Naive thymus-derived CD8-positive, alpha-beta T cell (primary cell): ENCODE data around the gene RAPGEF5. TPM values are rescaled to one million over a fixed set of nuclear protein-coding genes. Genes with fewer than 3 reads are reported as not detected.

Experiments used
- ATAC-seq, 2 donors: fragments of 150-1000 bp; cut with Tn5 transposase in 1 of 2; sonication (Bioruptor Pico), chemical (Tn5 transposase) in 1 of 2; 1 replicate in 1 of 2; 2 replicates in 1 of 2; pipeline ENCODE4 v1.10.0; 2021; ENCODE audit warnings: mild to moderate bottlenecking in 2 of 2, moderate library complexity in 2 of 2
- POLR2A ChIA-PET: fragments of 350-600 bp; sonication (Branson Sonifier 250); formaldehyde crosslinking; loops from one replicate; lab custom pipeline; 2021; ENCODE audit warnings: antibody characterized with exemption; lab: Charles Lee
- DNase-seq, 10 donors: peaks; one replicate each; pipeline versions ENCODE4 v3.0.0 to v3.0.0-alpha.2; 2020 to 2022
- H3K27ac Mint-ChIP-seq, 10 donors: one replicate each; pipeline ENCODE4 v1.8.0; 2020 to 2022; ENCODE audit warnings: mild to moderate bottlenecking in 10 of 10, mixed read lengths in 10 of 10, moderate library complexity in 4 of 10, inconsistent platforms in 1 of 10
- H3K27me3 Mint-ChIP-seq, 5 donors: one replicate each; pipeline ENCODE4 v1.8.0; 2021 to 2022; ENCODE audit warnings: mixed read lengths in 5 of 5
- H3K36me3 Mint-ChIP-seq, 3 donors: one replicate each; pipeline ENCODE4 v1.8.0; 2020 to 2022; ENCODE audit warnings: mixed read lengths in 3 of 3, mild to moderate bottlenecking in 2 of 3, inconsistent platforms in 1 of 3
- H3K4me1 Mint-ChIP-seq, 4 donors: one replicate each; pipeline ENCODE4 v1.8.0; 2021 to 2022; ENCODE audit warnings: mixed read lengths in 4 of 4
- H3K4me3 Mint-ChIP-seq, 10 donors: one replicate each; pipeline ENCODE4 v1.8.0; 2020 to 2022; ENCODE audit warnings: mild to moderate bottlenecking in 10 of 10, mixed read lengths in 10 of 10, moderate library complexity in 6 of 10, inconsistent platforms in 1 of 10
- H3K9me3 Mint-ChIP-seq, 9 donors: one replicate each; pipeline ENCODE4 v1.8.0; 2020 to 2022; ENCODE audit warnings: mixed read lengths in 9 of 9, mild to moderate bottlenecking in 3 of 9, inconsistent platforms in 1 of 9, moderate library complexity in 1 of 9
- polyA plus RNA-seq, 3 donors: library from polyadenylated mRNA; unstranded; fragments of 300-500 nt; fragmentation: Illumina TruSeq; gene quantifications; one replicate each; pipeline ENCODE4 v1.2.3, GENCODE V29; 2021
- total RNA-seq, 8 experiments: library from RNA in 2 of 8; stranded (reverse) in 2 of 8; gene quantifications; one replicate each; pipeline ENCODE4 v1.2.3 and lab custom pipeline; 2021 to 2026

Gene RAPGEF5
- total and polyA plus RNA-seq, 5 experiments from 2014 or later, result not detected

GRCh38 chr7:22352887-22353286 lies 4.1 kb downstream of the RAPGEF5 start:
- DNase-seq, result no peak
- no peak overlapping the region for H3K27ac Mint-ChIP-seq
- no peak for ATAC-seq
- H3K4me1 Mint-ChIP-seq, result peaks cover 1 to 23% (median 8%) of the 10 kb centered on the region in 4 donors
- peaks cover 0 to 19% (median 3%) of the 10 kb centered on the region in 9 donors for H3K9me3 Mint-ChIP-seq
- H3K36me3 Mint-ChIP-seq, result peaks cover 0 to 15% (median 2%) of the 10 kb centered on the region in 3 donors
- no peak overlapping the region for H3K4me3 Mint-ChIP-seq
- H3K27me3 Mint-ChIP-seq, result peaks cover 18 to 43% (median 30%) of the 10 kb centered on the region in 5 donors
- POLR2A ChIA-PET, result no interaction called here

- H3K27me3 Mint-ChIP-seq, result peaks cover 12 to 34% (median 24%) of the 10 kb centered on the region in 5 donors
- peaks cover 0 to 19% (median 3%) of the 10 kb centered on the region in 9 donors for H3K9me3 Mint-ChIP-seq
- ATAC-seq (no peak), DNase-seq (no peak)
- POLR2A ChIA-PET, result no interaction called here
- peaks cover 0 to 17% (median 5%) of the 10 kb centered on the region in 4 donors for H3K4me1 Mint-ChIP-seq
- no peak overlapping the region for H3K27ac Mint-ChIP-seq
- H3K4me3 Mint-ChIP-seq, result no peak overlapping the region
- peaks cover 0 to 15% (median 0%) of the 10 kb centered on the region in 3 donors for H3K36me3 Mint-ChIP-seq
These were observed 5.1 kb downstream of the RAPGEF5 start for GRCh38 chr7:22351878-22352277.

- Mint-ChIP-seq H3K4me1 (peaks cover 0 to 17% (median 5%) of the 10 kb centered on the region in 4 donors), H3K27me3 (peaks cover 12 to 38% (median 26%) of the 10 kb centered on the region in 5 donors), H3K9me3 (peaks cover 0 to 19% (median 3%) of the 10 kb centered on the region in 9 donors), H3K27ac (no peak overlapping the region), H3K36me3 (peaks cover 0 to 15% (median 0%) of the 10 kb centered on the region in 3 donors), H3K4me3 (no peak overlapping the region)
- DNase-seq (no peak), ATAC-seq (no peak)
- POLR2A ChIA-PET, result no interaction called here
These were observed 5.6 kb downstream of the RAPGEF5 start for GRCh38 chr7:22351329-22351692.

- Mint-ChIP-seq H3K4me3 (no peak overlapping the region), H3K27me3 (peaks cover 8 to 40% (median 22%) of the 10 kb centered on the region in 5 donors)
- POLR2A ChIA-PET, result no interaction called here
These were observed 6.3 kb downstream of the RAPGEF5 start for GRCh38 chr7:22350466-22351328.

GRCh38 chr7:22348379-22348778 lies 8.6 kb downstream of the RAPGEF5 start:
- H3K27ac Mint-ChIP-seq, result no peak overlapping the region

More at GRCh38 chr7:22350466-22351328, 6.3 kb downstream of the RAPGEF5 start:
- Mint-ChIP-seq H3K9me3 (peaks cover 0 to 19% (median 3%) of the 10 kb centered on the region in 9 donors), H3K36me3 (peaks cover 0 to 15% (median 0%) of the 10 kb centered on the region in 3 donors), H3K4me1 (peaks cover 0 to 12% (median under 1%) of the 10 kb centered on the region in 4 donors), H3K27ac (no peak overlapping the region)
- ATAC-seq (no peak), DNase-seq (no peak)

GRCh38 chr7:22346383-22347107 lies 10.4 kb downstream of the RAPGEF5 start:
- H3K27ac Mint-ChIP-seq, result no peak overlapping the region
- DNase-seq, result no peak
- H3K4me1 Mint-ChIP-seq, result peaks cover 0 to 8% (median 0%) of the 10 kb centered on the region in 4 donors
- H3K36me3 Mint-ChIP-seq, result no peaks in the 10 kb centered on the region
- peaks cover 1 to 15% (median 6%) of the 10 kb centered on the region in 5 donors for H3K27me3 Mint-ChIP-seq
- ATAC-seq, result no peak
- POLR2A ChIA-PET, result no interaction called here
- no peak overlapping the region for H3K4me3 Mint-ChIP-seq
- H3K9me3 Mint-ChIP-seq, result no peaks in the 10 kb centered on the region

More at GRCh38 chr7:22348379-22348778, 8.6 kb downstream of the RAPGEF5 start:
- no peak for ATAC-seq
- no peak for DNase-seq
- POLR2A ChIA-PET, result no interaction called here
- Mint-ChIP-seq H3K4me3 (no peak overlapping the region), H3K4me1 (peaks cover 0 to 8% (median 0%) of the 10 kb centered on the region in 4 donors), H3K9me3 (peaks cover 0 to 6% (median 1%) of the 10 kb centered on the region in 9 donors), H3K36me3 (peaks cover 0 to 4% (median 0%) of the 10 kb centered on the region in 3 donors), H3K27me3 (peaks cover 1 to 22% (median 10%) of the 10 kb centered on the region in 5 donors)

- no peak for DNase-seq
- peaks cover 1 to 18% (median 6%) of the 10 kb centered on the region in 5 donors for H3K27me3 Mint-ChIP-seq
- H3K9me3 Mint-ChIP-seq, result peaks cover 0 to 2% (median 0%) of the 10 kb centered on the region in 9 donors
- no peak for ATAC-seq
- no peaks in the 10 kb centered on the region for H3K36me3 Mint-ChIP-seq
- H3K4me3 Mint-ChIP-seq, result no peak overlapping the region
- no peak overlapping the region for H3K27ac Mint-ChIP-seq
- POLR2A ChIA-PET, result no interaction called here
- peaks cover 0 to 5% (median 0%) of the 10 kb centered on the region in 4 donors for H3K4me1 Mint-ChIP-seq
These were observed 12.3 kb downstream of the RAPGEF5 start for GRCh38 chr7:22344655-22345054.

GRCh38 chr7:22343612-22344011 lies 13.3 kb downstream of the RAPGEF5 start:
- ATAC-seq (no peak), DNase-seq (no peak)
- POLR2A ChIA-PET, result no interaction called here
- H3K4me3 Mint-ChIP-seq, result no peak overlapping the region
- H3K4me1 Mint-ChIP-seq, result peaks cover 0 to 7% (median 0%) of the 10 kb centered on the region in 4 donors
- peaks cover 0 to 2% (median 0%) of the 10 kb centered on the region in 9 donors for H3K9me3 Mint-ChIP-seq
- no peak overlapping the region for H3K27ac Mint-ChIP-seq
- H3K36me3 Mint-ChIP-seq, result no peaks in the 10 kb centered on the region
- H3K27me3 Mint-ChIP-seq, result peaks cover 1 to 18% (median 9%) of the 10 kb centered on the region in 5 donors

GRCh38 chr7:22343071-22343470 lies 13.9 kb downstream of the RAPGEF5 start:
- peaks cover 0 to 13% (median 5%) of the 10 kb centered on the region in 5 donors for H3K27me3 Mint-ChIP-seq
- no peaks in the 10 kb centered on the region for H3K36me3 Mint-ChIP-seq
- no peak overlapping the region for H3K27ac Mint-ChIP-seq
- H3K9me3 Mint-ChIP-seq, result peaks cover 0 to 2% (median 0%) of the 10 kb centered on the region in 9 donors
- H3K4me3 Mint-ChIP-seq, result no peak overlapping the region
- H3K4me1 Mint-ChIP-seq, result peaks cover 0 to 7% (median 0%) of the 10 kb centered on the region in 4 donors
- ATAC-seq, result no peak
- POLR2A ChIA-PET, result no interaction called here
- no peak for DNase-seq

GRCh38 chr7:22339725-22340390 lies 17.1 kb downstream of the RAPGEF5 start:
- Mint-ChIP-seq H3K4me1 (peaks cover 0 to 7% (median 0%) of the 10 kb centered on the region in 4 donors), H3K36me3 (no peaks in the 10 kb centered on the region), H3K4me3 (no peak overlapping the region), H3K27ac (no peak overlapping the region), H3K27me3 (peaks cover 0 to 12% (median 0%) of the 10 kb centered on the region in 5 donors), H3K9me3 (peaks cover 0 to 2% (median 0%) of the 10 kb centered on the region in 9 donors)
- POLR2A ChIA-PET, result no interaction called here
- no peak for ATAC-seq
- DNase-seq, result no peak

- Mint-ChIP-seq H3K4me3 (no peak overlapping the region), H3K4me1 (peaks cover 0 to 7% (median 0%) of the 10 kb centered on the region in 4 donors), H3K36me3 (no peaks in the 10 kb centered on the region), H3K27me3 (peaks cover 0 to 13% (median 0%) of the 10 kb centered on the region in 5 donors), H3K9me3 (peaks cover 0 to 2% (median 0%) of the 10 kb centered on the region in 9 donors), H3K27ac (no peak overlapping the region)
- DNase-seq (no peak), ATAC-seq (no peak)
- POLR2A ChIA-PET, result no interaction called here
These were observed 18.1 kb downstream of the RAPGEF5 start for GRCh38 chr7:22338877-22339276.

GRCh38 chr7:22338411-22338810 lies 18.5 kb downstream of the RAPGEF5 start:
- no peaks in the 10 kb centered on the region for H3K36me3 Mint-ChIP-seq
- peaks cover 0 to 7% (median 0%) of the 10 kb centered on the region in 4 donors for H3K4me1 Mint-ChIP-seq
- no peak overlapping the region for H3K4me3 Mint-ChIP-seq
- POLR2A ChIA-PET, result no interaction called here
- DNase-seq (no peak), ATAC-seq (no peak)
- no peak overlapping the region for H3K27ac Mint-ChIP-seq
- peaks cover 0 to 2% (median 0%) of the 10 kb centered on the region in 9 donors for H3K9me3 Mint-ChIP-seq
- H3K27me3 Mint-ChIP-seq, result peaks cover 0 to 13% (median 0%) of the 10 kb centered on the region in 5 donors
